Trophoblast cell (in vitro differentiated cells and primary cell): Measurements from ENCODE around the gene RPL21.

Experiments used
- DNase-seq, 2 donors: peaks; one replicate each; pipeline ENCODE4 v3.0.0-alpha.2; 2016
- H2AFZ ChIP-seq: 2 replicates; pipeline ENCODE4 v1.6.1; 2013; ENCODE audit warnings: low read length, moderate library complexity, mild to moderate bottlenecking; ENCODE audit not compliant: insufficient read depth, poor library complexity
- H2AK5ac ChIP-seq: 2 replicates; pipeline ENCODE4 v1.6.1; 2013; ENCODE audit warnings: mild to moderate bottlenecking, low read length
- H2BK120ac ChIP-seq: 2 replicates; pipeline ENCODE4 v1.6.1; 2013; ENCODE audit warnings: low read length, mild to moderate bottlenecking, moderate library complexity; ENCODE audit not compliant: insufficient read depth, poor library complexity
- H2BK12ac ChIP-seq: 2 replicates; pipeline ENCODE4 v1.6.1; 2013; ENCODE audit warnings: mild to moderate bottlenecking, low read length, moderate library complexity
- H2BK5ac ChIP-seq: 2 replicates; pipeline ENCODE4 v1.6.1; 2013; ENCODE audit warnings: low read length, low read depth, moderate library complexity, mild to moderate bottlenecking; ENCODE audit not compliant: poor library complexity
- H3K14ac ChIP-seq: 2 replicates; pipeline ENCODE4 v1.6.1; 2013; ENCODE audit warnings: mild to moderate bottlenecking, low read length
- H3K18ac ChIP-seq: 2 replicates; pipeline ENCODE4 v1.6.1; 2013; ENCODE audit warnings: mild to moderate bottlenecking, low read length
- H3K23ac ChIP-seq: 2 replicates; pipeline ENCODE4 v1.6.1; 2013; ENCODE audit warnings: low read length
- H3K27ac ChIP-seq: 2 replicates; pipeline ENCODE4 v1.5.1; 2013; ENCODE audit warnings: low read depth, mild to moderate bottlenecking, inconsistent platforms, low read length, moderate library complexity
- H3K27me3 ChIP-seq: 2 replicates; pipeline ENCODE4 v1.6.1; 2013; ENCODE audit warnings: inconsistent platforms, mild to moderate bottlenecking, low read length, moderate library complexity; ENCODE audit not compliant: insufficient read depth
- H3K36me3 ChIP-seq, 2 experiments: 1 replicate in 1 of 2; 2 replicates in 1 of 2; pipeline ENCODE4 v1.6.1; 2013; ENCODE audit warnings: low read length in 2 of 2, mild to moderate bottlenecking in 2 of 2, moderate library complexity in 1 of 2; ENCODE audit not compliant: insufficient read depth in 2 of 2, control insufficient read depth in 1 of 2
- H3K4ac ChIP-seq: 2 replicates; pipeline ENCODE4 v1.6.1; 2013; ENCODE audit warnings: low read depth, mild to moderate bottlenecking, low read length, moderate library complexity
- H3K4me1 ChIP-seq, 2 experiments: 1 replicate in 1 of 2; 2 replicates in 1 of 2; pipeline ENCODE4 v1.6.1; 2013; ENCODE audit warnings: low read length in 2 of 2, mild to moderate bottlenecking in 2 of 2, moderate library complexity in 1 of 2; ENCODE audit not compliant: insufficient read depth in 2 of 2, control insufficient read depth in 1 of 2
- H3K4me2 ChIP-seq: 2 replicates; pipeline ENCODE4 v1.6.1; 2013; ENCODE audit warnings: inconsistent platforms, mild to moderate bottlenecking, low read length, moderate library complexity
- H3K4me3 ChIP-seq: 2 replicates; pipeline ENCODE4 v1.5.1; 2013; ENCODE audit warnings: mild to moderate bottlenecking, low read depth, low read length, inconsistent platforms
- H3K79me1 ChIP-seq: one replicate; pipeline ENCODE4 v1.6.1; 2013; ENCODE audit warnings: low read length
- H3K79me2 ChIP-seq: 2 replicates; pipeline ENCODE4 v1.6.1; 2013; ENCODE audit warnings: low read length, mild to moderate bottlenecking; ENCODE audit not compliant: control insufficient read depth, insufficient read depth, poor library complexity
- H3K9ac ChIP-seq: 2 replicates; pipeline ENCODE4 v1.6.1; 2013; ENCODE audit warnings: mild to moderate bottlenecking, low read length
- H3K9me3 ChIP-seq: 2 replicates; pipeline ENCODE4 v1.6.1; 2013; ENCODE audit warnings: low read depth, mild to moderate bottlenecking, control low read depth, inconsistent platforms, low read length; ENCODE audit not compliant: insufficient read depth
- H4K12ac ChIP-seq: 2 replicates; pipeline ENCODE4 v1.6.1; 2013; ENCODE audit warnings: low read depth, mild to moderate bottlenecking, low read length, moderate library complexity
- H4K8ac ChIP-seq: 2 replicates; pipeline ENCODE4 v1.6.1; 2013; ENCODE audit warnings: low read depth, mild to moderate bottlenecking, low read length, moderate library complexity
- H4K91ac ChIP-seq: one replicate; pipeline ENCODE4 v1.6.1; 2013; ENCODE audit warnings: low read depth, mild to moderate bottlenecking, low read length, moderate library complexity
- WGBS: extraction: QIAGEN DNeasy Blood & Tissue Kit; methylation state at CpG from one replicate; pipeline ENCODE4 v1.1.7; 2013; ENCODE audit warnings: missing lambda C conversion rate; ENCODE audit not compliant: insufficient read length, insufficient coverage; ENCODE audit errors: extremely low coverage; 5-methylcytosine and 5-hydroxymethylcytosine counted together

Gene RPL21

GRCh38 chr13:27261396-27261795, 10.0 kb downstream of the RPL21 start:
- no peak overlapping the region for H3K18ac ChIP-seq
- H3K23ac ChIP-seq = no peak overlapping the region
- H3K4me2 ChIP-seq = no peak overlapping the region
- peaks cover 0 to 2% of the 10 kb centered on the region in 2 experiments for H3K4me1 ChIP-seq
- H3K27ac ChIP-seq = no peak overlapping the region
- no peak overlapping the region for H4K8ac ChIP-seq
- no peak overlapping the region for H3K4me3 ChIP-seq
- H3K27me3 ChIP-seq = no peaks in the 10 kb centered on the region
- H3K4ac ChIP-seq = no peak overlapping the region
- no peak overlapping the region for H2BK12ac ChIP-seq
- DNase-seq = peak; percentile 33 to 74
- WGBS = no CpG with 5 or more reads among the region's 5 CpGs
- H3K79me1 ChIP-seq = no peaks in the 10 kb centered on the region
- no peak overlapping the region for H4K12ac ChIP-seq
- H3K9ac ChIP-seq = no peak overlapping the region
- no peaks in the 10 kb centered on the region for H3K9me3 ChIP-seq
- no peak overlapping the region for H2BK120ac ChIP-seq
- H3K36me3 ChIP-seq = peaks cover 9 to 13% of the 10 kb centered on the region in 2 experiments
- H4K91ac ChIP-seq = no peak overlapping the region
- no peaks in the 10 kb centered on the region for H3K79me2 ChIP-seq
- no peak overlapping the region for H2AK5ac ChIP-seq
- no peak overlapping the region for H2BK5ac ChIP-seq
- no peak overlapping the region for H2AFZ ChIP-seq
- no peak overlapping the region for H3K14ac ChIP-seq

- Histone ChIP-seq H3K9me3 (no peaks in the 10 kb centered on the region), H2BK12ac (no peak overlapping the region), H3K18ac (no peak overlapping the region), H3K27me3 (no peaks in the 10 kb centered on the region), H3K79me2 (no peaks in the 10 kb centered on the region), H2AK5ac (no peak overlapping the region), H3K4me2 (no peak overlapping the region), H3K23ac (no peak overlapping the region), H2BK5ac (no peak overlapping the region), H4K91ac (no peak overlapping the region), H3K14ac (no peak overlapping the region), H3K4me1 (peaks cover 0 to 2% of the 10 kb centered on the region in 2 experiments), H3K9ac (no peak overlapping the region), H2BK120ac (no peak overlapping the region), H2AFZ (no peak overlapping the region), H3K27ac (no peak overlapping the region), H3K4me3 (no peak overlapping the region), H3K79me1 (no peaks in the 10 kb centered on the region), H3K4ac (no peak overlapping the region), H3K36me3 (peaks cover 2 to 5% of the 10 kb centered on the region in 2 experiments), H4K8ac (no peak overlapping the region), H4K12ac (no peak overlapping the region)
- DNase-seq = no peak
- no CpG with 5 or more reads among the region's 2 CpGs for WGBS
Observed at GRCh38 chr13:27263438-27263837, 12.1 kb downstream of the RPL21 start.

GRCh38 chr13:27264181-27264580, 12.8 kb downstream of the RPL21 start:
- Histone ChIP-seq H4K91ac (no peak overlapping the region), H3K23ac (no peak overlapping the region), H3K36me3 (peaks cover 0 to 3% of the 10 kb centered on the region in 2 experiments), H3K4me1 (peaks cover 0 to 2% of the 10 kb centered on the region in 2 experiments), H3K79me2 (no peaks in the 10 kb centered on the region), H3K18ac (no peak overlapping the region), H2AK5ac (no peak overlapping the region), H3K14ac (no peak overlapping the region), H4K8ac (no peak overlapping the region), H3K9me3 (no peaks in the 10 kb centered on the region), H2BK5ac (no peak overlapping the region), H2BK12ac (no peak overlapping the region), H3K4me3 (no peak overlapping the region), H3K9ac (no peak overlapping the region), H4K12ac (no peak overlapping the region), H3K79me1 (no peaks in the 10 kb centered on the region), H3K27me3 (no peaks in the 10 kb centered on the region), H2AFZ (no peak overlapping the region), H3K4ac (no peak overlapping the region), H3K4me2 (no peak overlapping the region), H3K27ac (no peak overlapping the region), H2BK120ac (no peak overlapping the region)
- DNase-seq = no peak
- no CpG with 5 or more reads among the region's 5 CpGs for WGBS

- H3K27ac ChIP-seq = no peak overlapping the region
- H3K23ac ChIP-seq = no peak overlapping the region
- H2BK12ac ChIP-seq = no peak overlapping the region
- H3K9me3 ChIP-seq = no peaks in the 10 kb centered on the region
- no peaks in the 10 kb centered on the region for H3K27me3 ChIP-seq
- H2AK5ac ChIP-seq = no peak overlapping the region
- no peaks in the 10 kb centered on the region for H3K79me2 ChIP-seq
- H3K4me2 ChIP-seq = no peak overlapping the region
- no CpG with 5 or more reads among the region's 1 CpG for WGBS
- H3K79me1 ChIP-seq = no peaks in the 10 kb centered on the region
- H2BK5ac ChIP-seq = no peak overlapping the region
- no peak overlapping the region for H3K14ac ChIP-seq
- H2AFZ ChIP-seq = no peak overlapping the region
- H4K12ac ChIP-seq = no peak overlapping the region
- no peak overlapping the region for H3K18ac ChIP-seq
- no peak overlapping the region for H3K9ac ChIP-seq
- peaks cover 0 to 3% of the 10 kb centered on the region in 2 experiments for H3K36me3 ChIP-seq
- peaks cover 0 to 2% of the 10 kb centered on the region in 2 experiments for H3K4me1 ChIP-seq
- H2BK120ac ChIP-seq = no peak overlapping the region
- H3K4me3 ChIP-seq = no peak overlapping the region
- no peak overlapping the region for H3K4ac ChIP-seq
- H4K8ac ChIP-seq = no peak overlapping the region
- DNase-seq = no peak
- H4K91ac ChIP-seq = no peak overlapping the region
Observed at GRCh38 chr13:27264648-27265047, 13.3 kb downstream of the RPL21 start.
